ENCODE results near the gene EXOC4.

Gene EXOC4

DNA sequence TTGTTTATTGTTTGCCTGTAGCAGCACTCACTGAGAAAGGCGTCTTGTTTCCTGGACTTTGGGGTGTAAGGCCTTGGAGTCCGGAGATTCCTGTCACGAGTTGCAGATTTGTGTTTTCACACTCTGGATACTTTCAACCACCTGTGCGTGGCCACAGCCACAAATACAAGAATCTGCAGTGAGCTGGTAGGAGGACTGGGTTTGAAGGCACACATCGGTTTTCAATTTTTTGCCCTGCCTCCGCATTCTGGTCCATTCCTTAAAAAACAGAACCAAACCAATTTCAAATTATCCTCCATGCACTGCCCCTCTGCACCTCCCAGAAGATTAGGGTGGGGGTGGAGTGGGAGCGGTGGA, 619 bp downstream of the EXOC4 start:
- DNase-seq = peak; percentile 5 to 58 (median 46)
- peak overlapping the region; percentile 78 to 97 (median 91) for H3K4me3 ChIP-seq (ENCODE audit: control insufficient read depth in 1 of 7, extremely low read depth in 1 of 7, insufficient read depth in 4 of 7, low read depth in 2 of 7, low read length in 6 of 7)
- H3K27ac ChIP-seq (ENCODE audit: insufficient read depth in 1 of 2, low read depth in 1 of 2, low read length in 2 of 2, poor library complexity in 1 of 2, severe bottlenecking in 2 of 2) = peak overlapping the region; percentile 79 to 96
- peaks cover 0 to 2% (median 0%) of the 10 kb centered on the region in 4 experiments for H3K36me3 ChIP-seq (ENCODE audit: control insufficient read depth in 4 of 4, insufficient read depth in 4 of 4, low read length in 3 of 4)
- H3K9me3 ChIP-seq (ENCODE audit: control extremely low read depth in 1 of 5, control insufficient read depth in 4 of 5, insufficient read depth in 2 of 5, low read depth in 1 of 5, low read length in 4 of 5) = peaks cover 0 to 3% (median 1%) of the 10 kb centered on the region in 5 experiments
- no peaks in the 10 kb centered on the region for H3K27me3 ChIP-seq (replicated peaks in 2 of 5; ENCODE audit: control insufficient read depth in 4 of 5, insufficient read depth in 5 of 5, low read length in 4 of 5)
- ChIA-PET CTCF (no interaction called here), POLR2A (no interaction called here)
- 0% methylated on average over 3 of the region's 7 CpGs for WGBS (ENCODE audit: insufficient coverage)
- peaks cover 0 to 22% (median 13%) of the 10 kb centered on the region in 4 experiments for H3K4me1 ChIP-seq (ENCODE audit: control extremely low read depth in 1 of 4, control insufficient read depth in 4 of 4, insufficient read depth in 4 of 4, low read length in 3 of 4)

DNA sequence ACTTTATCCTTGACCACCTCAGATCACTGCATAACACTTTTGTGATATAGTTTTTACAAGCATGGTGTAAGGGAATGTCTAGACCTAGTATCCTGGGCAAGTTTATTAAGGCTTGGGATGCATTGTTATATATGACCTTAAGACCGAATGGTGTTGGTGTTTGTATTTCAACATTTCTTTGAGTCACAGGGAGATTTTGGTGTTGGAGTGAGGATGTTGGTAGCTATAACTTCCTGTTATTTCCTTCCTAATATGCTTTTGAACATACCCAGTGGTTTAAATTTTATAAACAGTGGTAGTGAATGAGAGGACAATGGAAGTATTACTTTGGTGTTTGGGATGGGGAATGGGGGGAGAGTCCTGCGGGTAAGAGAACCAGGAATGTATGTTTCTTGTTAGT, 2.6 kb downstream of the EXOC4 start:
- peaks cover 0 to 22% (median 13%) of the 10 kb centered on the region in 4 experiments for H3K4me1 ChIP-seq (ENCODE audit: control extremely low read depth in 1 of 4, control insufficient read depth in 4 of 4, insufficient read depth in 4 of 4, low read length in 3 of 4)
- DNase-seq = peak in 2 of 3 donors; percentile 20 to 22
- no peaks in the 10 kb centered on the region for H3K27me3 ChIP-seq (replicated peaks in 2 of 5; ENCODE audit: control insufficient read depth in 4 of 5, insufficient read depth in 5 of 5, low read length in 4 of 5)
- ChIA-PET CTCF (no interaction called here), POLR2A (no interaction called here)
- H3K9me3 ChIP-seq (ENCODE audit: control extremely low read depth in 1 of 5, control insufficient read depth in 4 of 5, insufficient read depth in 2 of 5, low read depth in 1 of 5, low read length in 4 of 5) = no peaks in the 10 kb centered on the region
- no CpG with 5 or more reads among the region's 2 CpGs for WGBS (ENCODE audit: insufficient coverage)
- H3K27ac ChIP-seq (ENCODE audit: insufficient read depth in 1 of 2, low read depth in 1 of 2, low read length in 2 of 2, poor library complexity in 1 of 2, severe bottlenecking in 2 of 2) = no peak overlapping the region
- H3K4me3 ChIP-seq (ENCODE audit: control insufficient read depth in 1 of 7, extremely low read depth in 1 of 7, insufficient read depth in 4 of 7, low read depth in 2 of 7, low read length in 6 of 7) = no peak overlapping the region
- H3K36me3 ChIP-seq (ENCODE audit: control insufficient read depth in 4 of 4, insufficient read depth in 4 of 4, low read length in 3 of 4) = peaks cover 0 to 2% (median 0%) of the 10 kb centered on the region in 4 experiments

- 88% methylated on average over 4 of the region's 6 CpGs for WGBS (ENCODE audit: insufficient coverage)
- Histone ChIP-seq H3K9me3 (ENCODE audit: control extremely low read depth in 1 of 5, control insufficient read depth in 4 of 5, insufficient read depth in 2 of 5, low read depth in 1 of 5, low read length in 4 of 5) (peaks cover 0 to 3% (median 0%) of the 10 kb centered on the region in 5 experiments), H3K4me1 (ENCODE audit: control extremely low read depth in 1 of 4, control insufficient read depth in 4 of 4, insufficient read depth in 4 of 4, low read length in 3 of 4) (peaks cover 0 to 18% (median 11%) of the 10 kb centered on the region in 4 experiments), H3K36me3 (ENCODE audit: control insufficient read depth in 4 of 4, insufficient read depth in 4 of 4, low read length in 3 of 4) (peaks cover 0 to 8% (median 2%) of the 10 kb centered on the region in 4 experiments), H3K4me3 (ENCODE audit: control insufficient read depth in 1 of 7, extremely low read depth in 1 of 7, insufficient read depth in 4 of 7, low read depth in 2 of 7, low read length in 6 of 7) (no peak overlapping the region), H3K27me3 (replicated peaks in 2 of 5; ENCODE audit: control insufficient read depth in 4 of 5, insufficient read depth in 5 of 5, low read length in 4 of 5) (no peaks in the 10 kb centered on the region), H3K27ac (ENCODE audit: insufficient read depth in 1 of 2, low read depth in 1 of 2, low read length in 2 of 2, poor library complexity in 1 of 2, severe bottlenecking in 2 of 2) (no peak overlapping the region)
- no peak for DNase-seq
- ChIA-PET CTCF (interaction anchor here (1.1 kb wide), 1 partner anchor 46 kb away, joined by 3 read pairs; no protein-coding TSS in a partner anchor), POLR2A (interaction anchor here (0.6 kb wide), 1 partner anchor 19 kb away, joined by 3 read pairs; no protein-coding TSS in a partner anchor)
Measured at GRCh38 chr7:133258174-133258573, 5.3 kb downstream of the EXOC4 start.

- DNase-seq = no peak
- CTCF ChIA-PET = no interaction called here
- H3K27ac ChIP-seq (ENCODE audit: insufficient read depth in 1 of 2, low read depth in 1 of 2, low read length in 2 of 2, poor library complexity in 1 of 2, severe bottlenecking in 2 of 2) = no peak overlapping the region
Measured at GRCh38 chr7:133265821-133266220, 12.9 kb downstream of the EXOC4 start.

DNA sequence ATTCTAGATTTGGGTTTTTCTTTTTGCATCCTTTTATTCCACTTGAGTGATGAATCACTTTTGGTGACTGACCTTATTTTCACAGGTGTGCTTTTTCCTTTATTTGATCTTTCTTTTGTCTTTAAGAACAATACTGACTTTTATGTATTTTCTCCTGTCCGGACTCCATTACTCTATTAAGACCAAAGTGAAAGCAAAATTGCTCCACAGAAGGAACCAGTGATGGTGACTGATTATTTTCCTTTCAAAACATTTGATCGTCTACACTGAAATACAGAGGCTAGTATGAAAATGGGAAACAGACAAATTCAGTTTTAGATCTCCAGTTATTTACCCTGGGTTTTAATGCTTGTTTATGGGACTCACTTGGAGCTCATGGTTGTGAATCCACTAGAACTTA, 15.5 kb downstream of the EXOC4 start:
- no peak overlapping the region for H3K4me3 ChIP-seq (ENCODE audit: control insufficient read depth in 1 of 7, extremely low read depth in 1 of 7, insufficient read depth in 4 of 7, low read depth in 2 of 7, low read length in 6 of 7)
- no peaks in the 10 kb centered on the region for H3K27me3 ChIP-seq (replicated peaks in 2 of 5; ENCODE audit: control insufficient read depth in 4 of 5, insufficient read depth in 5 of 5, low read length in 4 of 5)
- no peak overlapping the region for H3K27ac ChIP-seq (ENCODE audit: insufficient read depth in 1 of 2, low read depth in 1 of 2, low read length in 2 of 2, poor library complexity in 1 of 2, severe bottlenecking in 2 of 2)
- no CpG with 5 or more reads among the region's 2 CpGs for WGBS (ENCODE audit: insufficient coverage)
- H3K9me3 ChIP-seq (ENCODE audit: control extremely low read depth in 1 of 5, control insufficient read depth in 4 of 5, insufficient read depth in 2 of 5, low read depth in 1 of 5, low read length in 4 of 5) = no peaks in the 10 kb centered on the region
- POLR2A ChIA-PET = no interaction called here
- peaks cover 0 to 7% (median 2%) of the 10 kb centered on the region in 4 experiments for H3K36me3 ChIP-seq (ENCODE audit: control insufficient read depth in 4 of 4, insufficient read depth in 4 of 4, low read length in 3 of 4)
- CTCF ChIA-PET = no interaction called here
- no peaks in the 10 kb centered on the region for H3K4me1 ChIP-seq (ENCODE audit: control extremely low read depth in 1 of 4, control insufficient read depth in 4 of 4, insufficient read depth in 4 of 4, low read length in 3 of 4)
- peak in 1 of 3 donors; percentile 12 for DNase-seq

More at GRCh38 chr7:133265821-133266220, 12.9 kb downstream of the EXOC4 start:
- H3K36me3 ChIP-seq (ENCODE audit: control insufficient read depth in 4 of 4, insufficient read depth in 4 of 4, low read length in 3 of 4) = peaks cover 0 to 15% (median 3%) of the 10 kb centered on the region in 4 experiments
- peaks cover 0 to 3% (median 0%) of the 10 kb centered on the region in 5 experiments for H3K9me3 ChIP-seq (ENCODE audit: control extremely low read depth in 1 of 5, control insufficient read depth in 4 of 5, insufficient read depth in 2 of 5, low read depth in 1 of 5, low read length in 4 of 5)
- POLR2A ChIA-PET = no interaction called here
- no peaks in the 10 kb centered on the region for H3K4me1 ChIP-seq (ENCODE audit: control extremely low read depth in 1 of 4, control insufficient read depth in 4 of 4, insufficient read depth in 4 of 4, low read length in 3 of 4)
- H3K4me3 ChIP-seq (ENCODE audit: control insufficient read depth in 1 of 7, extremely low read depth in 1 of 7, insufficient read depth in 4 of 7, low read depth in 2 of 7, low read length in 6 of 7) = no peak overlapping the region
- no peaks in the 10 kb centered on the region for H3K27me3 ChIP-seq (replicated peaks in 2 of 5; ENCODE audit: control insufficient read depth in 4 of 5, insufficient read depth in 5 of 5, low read length in 4 of 5)

GRCh38 chr7:133272336-133272735, 19.5 kb downstream of the EXOC4 start:
- Histone ChIP-seq H3K27me3 (replicated peaks in 2 of 5; ENCODE audit: control insufficient read depth in 4 of 5, insufficient read depth in 5 of 5, low read length in 4 of 5) (no peaks in the 10 kb centered on the region), H3K9me3 (ENCODE audit: control extremely low read depth in 1 of 5, control insufficient read depth in 4 of 5, insufficient read depth in 2 of 5, low read depth in 1 of 5, low read length in 4 of 5) (no peaks in the 10 kb centered on the region), H3K4me3 (ENCODE audit: control insufficient read depth in 1 of 7, extremely low read depth in 1 of 7, insufficient read depth in 4 of 7, low read depth in 2 of 7, low read length in 6 of 7) (no peak overlapping the region), H3K36me3 (ENCODE audit: control insufficient read depth in 4 of 4, insufficient read depth in 4 of 4, low read length in 3 of 4) (peaks cover 3 to 21% (median 16%) of the 10 kb centered on the region in 4 experiments), H3K27ac (ENCODE audit: insufficient read depth in 1 of 2, low read depth in 1 of 2, low read length in 2 of 2, poor library complexity in 1 of 2, severe bottlenecking in 2 of 2) (no peak overlapping the region), H3K4me1 (ENCODE audit: control extremely low read depth in 1 of 4, control insufficient read depth in 4 of 4, insufficient read depth in 4 of 4, low read length in 3 of 4) (no peaks in the 10 kb centered on the region)
- CTCF ChIA-PET = interaction anchor here (1.2 kb wide), 1 partner anchor 9 kb away, joined by 3 read pairs; no protein-coding TSS in a partner anchor
- POLR2A ChIA-PET = no interaction called here
- no peak for DNase-seq
- WGBS (ENCODE audit: insufficient coverage) = 100% methylated on average over 1 of the region's 2 CpGs

DNA sequence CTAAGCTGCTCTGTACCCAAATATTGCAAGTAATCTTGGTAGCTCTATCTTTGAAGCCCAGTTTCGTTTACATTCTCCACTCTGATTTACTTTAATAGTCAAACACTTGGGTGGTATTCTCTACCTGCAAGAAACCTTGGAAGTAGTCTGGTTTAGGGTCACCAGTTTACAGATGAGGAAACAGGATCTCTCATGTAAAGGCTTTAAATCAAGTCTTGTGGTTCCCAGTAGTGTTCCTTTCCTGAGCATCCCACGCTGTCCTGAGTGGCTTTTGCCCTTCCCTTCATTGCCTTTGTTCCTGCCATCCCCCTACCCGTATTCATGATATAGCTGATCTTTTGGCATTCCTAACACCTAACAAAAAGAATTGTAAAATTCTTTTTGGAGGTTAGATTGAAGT, 20.3 kb downstream of the EXOC4 start:
- Histone ChIP-seq H3K4me1 (ENCODE audit: control extremely low read depth in 1 of 4, control insufficient read depth in 4 of 4, insufficient read depth in 4 of 4, low read length in 3 of 4) (no peaks in the 10 kb centered on the region), H3K36me3 (ENCODE audit: control insufficient read depth in 4 of 4, insufficient read depth in 4 of 4, low read length in 3 of 4) (peaks cover 4 to 29% (median 21%) of the 10 kb centered on the region in 4 experiments), H3K4me3 (ENCODE audit: control insufficient read depth in 1 of 7, extremely low read depth in 1 of 7, insufficient read depth in 4 of 7, low read depth in 2 of 7, low read length in 6 of 7) (no peak overlapping the region), H3K27me3 (replicated peaks in 2 of 5; ENCODE audit: control insufficient read depth in 4 of 5, insufficient read depth in 5 of 5, low read length in 4 of 5) (no peaks in the 10 kb centered on the region), H3K27ac (ENCODE audit: insufficient read depth in 1 of 2, low read depth in 1 of 2, low read length in 2 of 2, poor library complexity in 1 of 2, severe bottlenecking in 2 of 2) (no peak overlapping the region), H3K9me3 (ENCODE audit: control extremely low read depth in 1 of 5, control insufficient read depth in 4 of 5, insufficient read depth in 2 of 5, low read depth in 1 of 5, low read length in 4 of 5) (no peaks in the 10 kb centered on the region)
- POLR2A ChIA-PET = no interaction called here
- CTCF ChIA-PET = interaction anchor here (1.2 kb wide), 1 partner anchor 10 kb away, joined by 3 read pairs; no protein-coding TSS in a partner anchor
- no peak for DNase-seq
- WGBS (ENCODE audit: insufficient coverage) = 94% methylated on average over 2 of the region's 3 CpGs
